Activated B cell treated with CpG ODN at 0.5 μM for 24 hours (primary cell): ENCODE measurements around the gene DNAAF5. TPM values are rescaled to one million over a fixed set of nuclear protein-coding genes. Genes with fewer than 3 reads are reported as not detected.

Experiments used
- ATAC-seq: fragments of 200-7000 bp; cut with Tn5 transposase; one replicate; pipeline ENCODE4 v1.10.0; 2021; ENCODE audit warnings: low read depth, mild to moderate bottlenecking, moderate library complexity
- CTCF ChIA-PET: fragments of 350-600 bp; sonication (Branson Sonifier 250); formaldehyde crosslinking; loops from one replicate; lab custom pipeline; 2021; ENCODE audit warnings: antibody characterized with exemption; lab: Charles Lee
- POLR2A ChIA-PET: fragments of 350-600 bp; sonication (Branson Sonifier 250); formaldehyde crosslinking; loops from one replicate; lab custom pipeline; 2021; ENCODE audit warnings: antibody characterized with exemption; lab: Charles Lee
- DNase-seq: peaks from one replicate; pipeline ENCODE4 v3.0.0; 2022
- H3K27ac Mint-ChIP-seq: one replicate; pipeline ENCODE4 v1.8.0; 2020; ENCODE audit warnings: mixed read lengths
- H3K27me3 Mint-ChIP-seq: one replicate; pipeline ENCODE4 v1.8.0; 2021; ENCODE audit warnings: mixed read lengths
- H3K36me3 Mint-ChIP-seq: one replicate; pipeline ENCODE4 v1.8.0; 2021; ENCODE audit warnings: low read depth, mixed read lengths
- H3K4me1 Mint-ChIP-seq: one replicate; pipeline ENCODE4 v1.8.0; 2021; ENCODE audit warnings: mixed read lengths
- H3K4me3 Mint-ChIP-seq: one replicate; pipeline ENCODE4 v1.8.0; 2020; ENCODE audit warnings: mild to moderate bottlenecking, mixed read lengths
- H3K9me3 Mint-ChIP-seq: one replicate; pipeline ENCODE4 v1.8.0; 2020; ENCODE audit warnings: mixed read lengths
- intact Hi-C: fragments of 100-400 bp; cut with micrococcal nuclease; formaldehyde crosslinking; loops from one replicate; pipeline ENCODE4 v1.15.1; 2024
- total RNA-seq: library from RNA; stranded (reverse); gene quantifications from 2 replicates; pipeline ENCODE4 v1.2.3, GENCODE V29; 2022
- TF ChIP-seq, protein P1 (sequence below): fragments of 200-600 bp; IDR thresholded peaks from one replicate; pipeline ENCODE4 v1.8.0; 2022; ENCODE audit warnings: antibody characterized with exemption, mild to moderate bottlenecking

The DNAAF5 gene
- total RNA-seq, 1 donor from 2014 or later = 23.5 TPM

DNA sequence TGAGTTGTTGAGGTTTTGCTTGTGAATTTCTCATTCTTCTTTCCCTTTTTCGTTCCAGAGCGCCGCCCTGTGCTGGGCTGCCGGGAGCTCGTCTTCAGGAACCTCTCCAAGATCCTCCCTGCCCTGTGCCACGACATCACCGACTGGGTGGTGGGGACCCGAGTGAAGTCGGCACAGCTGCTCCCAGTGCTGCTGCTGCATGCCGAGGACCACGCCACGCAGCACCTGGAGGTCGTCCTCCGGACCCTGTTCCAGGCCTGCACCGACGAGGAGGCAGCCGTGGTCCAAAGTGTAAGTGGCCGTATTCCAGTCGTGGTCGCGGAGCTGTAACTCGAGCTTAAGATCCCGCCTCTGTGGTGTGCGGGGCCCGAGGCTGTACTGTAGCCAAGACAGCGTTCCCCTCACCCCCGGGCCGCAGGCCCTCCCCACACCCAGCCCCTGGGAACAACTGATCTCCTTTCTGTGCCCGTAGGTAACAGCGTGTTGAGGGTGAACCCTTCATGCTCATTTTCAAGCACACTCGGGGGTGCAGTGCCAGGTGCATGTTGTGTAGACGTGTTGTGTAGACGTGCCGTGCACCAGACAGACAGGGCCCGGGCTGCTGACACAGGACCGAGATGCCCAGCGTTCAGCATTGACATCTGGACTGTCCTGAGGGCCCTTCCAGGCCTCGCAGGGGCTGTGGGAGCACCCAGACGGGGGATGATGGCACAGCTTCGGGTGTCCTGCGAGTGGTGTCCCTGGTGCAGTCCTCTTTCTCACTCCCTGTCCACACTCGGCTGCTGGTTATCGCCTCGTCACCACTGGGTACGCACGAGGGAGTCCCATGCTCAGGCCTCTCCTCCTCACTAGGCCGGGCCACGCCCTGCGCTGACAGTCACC, 28.3 kb downstream of the DNAAF5 start:
- Mint-ChIP-seq H3K27me3 (no peaks in the 10 kb centered on the region), H3K4me3 (no peak overlapping the region), H3K36me3 (peaks cover 66% of the 10 kb centered on the region), H3K27ac (no peak overlapping the region), H3K4me1 (no peaks in the 10 kb centered on the region), H3K9me3 (no peaks in the 10 kb centered on the region)
- DNase-seq (no peak), ATAC-seq (no peak)
- intact Hi-C loops = no loop called here
- ChIA-PET CTCF (no interaction called here), POLR2A (interaction anchor here (1.0 kb wide), 1 partner anchor 14 kb away, joined by 3 read pairs; no protein-coding TSS in a partner anchor)
- TF ChIP-seq, protein P1, sequence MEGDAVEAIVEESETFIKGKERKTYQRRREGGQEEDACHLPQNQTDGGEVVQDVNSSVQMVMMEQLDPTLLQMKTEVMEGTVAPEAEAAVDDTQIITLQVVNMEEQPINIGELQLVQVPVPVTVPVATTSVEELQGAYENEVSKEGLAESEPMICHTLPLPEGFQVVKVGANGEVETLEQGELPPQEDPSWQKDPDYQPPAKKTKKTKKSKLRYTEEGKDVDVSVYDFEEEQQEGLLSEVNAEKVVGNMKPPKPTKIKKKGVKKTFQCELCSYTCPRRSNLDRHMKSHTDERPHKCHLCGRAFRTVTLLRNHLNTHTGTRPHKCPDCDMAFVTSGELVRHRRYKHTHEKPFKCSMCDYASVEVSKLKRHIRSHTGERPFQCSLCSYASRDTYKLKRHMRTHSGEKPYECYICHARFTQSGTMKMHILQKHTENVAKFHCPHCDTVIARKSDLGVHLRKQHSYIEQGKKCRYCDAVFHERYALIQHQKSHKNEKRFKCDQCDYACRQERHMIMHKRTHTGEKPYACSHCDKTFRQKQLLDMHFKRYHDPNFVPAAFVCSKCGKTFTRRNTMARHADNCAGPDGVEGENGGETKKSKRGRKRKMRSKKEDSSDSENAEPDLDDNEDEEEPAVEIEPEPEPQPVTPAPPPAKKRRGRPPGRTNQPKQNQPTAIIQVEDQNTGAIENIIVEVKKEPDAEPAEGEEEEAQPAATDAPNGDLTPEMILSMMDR = no peak

DNA sequence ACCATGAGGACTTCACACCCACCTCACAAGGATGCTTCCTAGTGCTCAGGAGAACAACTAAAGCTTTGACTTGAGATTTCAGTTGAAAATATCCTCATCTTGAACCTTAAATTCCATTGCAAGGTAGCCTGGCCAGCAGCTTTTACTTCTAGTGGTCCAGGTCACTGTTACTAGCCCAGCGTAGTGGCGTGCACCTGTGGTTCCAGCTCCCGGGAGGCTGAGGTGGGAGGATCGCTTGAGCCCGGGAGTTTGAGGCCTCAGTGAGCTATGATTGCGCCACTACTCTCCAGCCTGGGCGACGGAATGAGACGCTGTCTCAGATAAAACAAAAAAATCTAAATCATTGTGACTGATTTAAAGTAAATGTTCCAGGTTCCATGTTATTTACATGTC, 28.9 kb downstream of the DNAAF5 start:
- DNase-seq (no peak), ATAC-seq (no peak)
- CTCF ChIA-PET = no interaction called here
- intact Hi-C loops = no loop called here
- TF ChIP-seq, protein P1 = no peak
- no peaks in the 10 kb centered on the region for H3K9me3 Mint-ChIP-seq
- no peaks in the 10 kb centered on the region for H3K4me1 Mint-ChIP-seq
- POLR2A ChIA-PET = no interaction called here
- H3K4me3 Mint-ChIP-seq = no peak overlapping the region
- H3K36me3 Mint-ChIP-seq = peaks cover 67% of the 10 kb centered on the region
- H3K27me3 Mint-ChIP-seq = no peaks in the 10 kb centered on the region
- H3K27ac Mint-ChIP-seq = no peak overlapping the region

DNA sequence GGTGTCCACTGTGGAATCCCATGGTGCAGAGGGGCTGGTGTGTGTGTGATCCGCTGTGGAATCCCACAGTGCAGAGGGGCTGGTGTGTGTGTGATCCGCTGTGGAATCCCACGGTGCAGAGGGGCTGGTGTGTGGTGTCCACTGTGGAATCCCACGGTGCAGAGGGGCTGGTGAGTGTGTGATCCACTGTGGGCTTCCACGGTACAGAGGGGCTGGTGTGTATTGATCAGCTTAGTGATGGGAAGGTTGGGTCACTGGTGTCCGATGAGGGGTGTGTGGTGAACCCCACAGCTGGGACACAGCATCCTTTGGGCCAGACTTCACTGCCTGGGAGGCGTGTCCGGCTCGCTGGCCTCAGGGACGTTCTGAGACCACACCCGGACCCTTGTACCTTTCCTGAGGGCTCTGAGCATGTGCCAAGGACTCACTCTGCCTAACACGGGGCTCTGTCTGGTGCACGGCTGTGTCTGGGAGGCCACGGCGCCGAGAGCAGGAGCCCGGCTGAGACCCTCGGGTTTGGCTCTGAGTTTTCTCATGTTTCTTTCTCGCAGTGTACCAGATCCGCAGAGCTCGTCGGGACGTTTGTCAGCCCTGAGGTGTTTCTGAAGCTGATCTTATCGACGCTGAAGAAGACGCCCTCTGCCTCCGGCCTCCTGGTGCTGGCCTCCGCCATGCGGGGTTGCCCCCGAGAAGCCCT, 29.9 kb downstream of the DNAAF5 start:
- CTCF ChIA-PET = no interaction called here
- peaks cover 70% of the 10 kb centered on the region for H3K36me3 Mint-ChIP-seq
- POLR2A ChIA-PET = no interaction called here
- H3K27me3 Mint-ChIP-seq = no peaks in the 10 kb centered on the region
- H3K27ac Mint-ChIP-seq = no peak overlapping the region
- intact Hi-C loops = no loop called here
- TF ChIP-seq, protein P1 = no peak
- no peak overlapping the region for H3K4me3 Mint-ChIP-seq
- no peak for DNase-seq
- H3K9me3 Mint-ChIP-seq = no peaks in the 10 kb centered on the region
- ATAC-seq = no peak
- H3K4me1 Mint-ChIP-seq = no peaks in the 10 kb centered on the region

DNA sequence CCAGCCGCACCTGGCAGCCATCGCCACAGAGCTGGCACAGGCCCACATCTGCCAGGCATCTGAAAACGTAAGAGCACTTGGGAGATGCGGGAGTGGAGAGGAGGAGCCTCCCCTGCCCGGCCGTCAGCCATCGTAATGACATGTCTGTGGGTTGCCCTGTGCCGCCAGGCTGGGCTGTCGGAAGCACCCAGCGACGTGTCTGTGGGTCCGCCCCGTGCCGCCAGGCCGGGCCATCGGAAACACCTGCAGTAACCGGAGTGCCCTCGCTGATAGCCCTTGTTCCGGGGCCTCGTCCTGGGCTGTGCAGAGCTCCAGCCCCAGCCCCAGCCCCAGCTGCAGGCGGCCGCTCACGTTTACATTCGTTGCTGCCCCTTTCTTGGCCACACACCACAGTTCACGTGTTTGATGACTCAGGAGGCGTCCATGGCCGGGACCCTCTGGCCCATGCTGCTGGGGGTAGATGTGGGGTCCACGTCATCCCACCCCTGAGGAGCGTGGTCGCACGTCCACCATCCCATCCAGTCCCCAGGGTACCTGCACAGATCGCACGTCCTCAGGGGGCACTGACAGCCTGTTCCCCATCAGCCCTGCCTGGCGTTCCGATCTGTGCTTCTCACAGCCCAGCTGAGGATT, 30.5 kb downstream of the DNAAF5 start:
- POLR2A ChIA-PET = no interaction called here
- H3K4me1 Mint-ChIP-seq = no peaks in the 10 kb centered on the region

More for the DNA sequence above, 30.5 kb downstream of the DNAAF5 start:
- no peak overlapping the region for H3K4me3 Mint-ChIP-seq
- no peaks in the 10 kb centered on the region for H3K9me3 Mint-ChIP-seq
- intact Hi-C loops = no loop called here
- TF ChIP-seq, protein P1 = no peak
- peaks cover 74% of the 10 kb centered on the region for H3K36me3 Mint-ChIP-seq
- CTCF ChIA-PET = no interaction called here
- no peak overlapping the region for H3K27ac Mint-ChIP-seq
- ATAC-seq (no peak), DNase-seq (no peak)
- H3K27me3 Mint-ChIP-seq = no peaks in the 10 kb centered on the region
